Gastroesophageal sphincter (tissue), 4 donors: ENCODE results near the gene ADGRG1. TPM values are rescaled to one million over a fixed set of nuclear protein-coding genes. Genes with fewer than 3 reads are reported as not detected.

Experiments
- ATAC-seq: fragments of 150-250 bp; one replicate; pipeline ENCODE4 v1.9.1; 2016; ENCODE audit warnings: mild to moderate bottlenecking, moderate library complexity
- H3K27ac ChIP-seq, 4 donors: fragments of 200-600 bp; sonication (generic) in 3 of 4; 1 replicate in 3 of 4; 2 replicates in 1 of 4; pipeline ENCODE4 v1.5.1; 2016 to 2019
- H3K27me3 ChIP-seq: fragments of 200-600 bp; sonication (generic); one replicate; pipeline ENCODE4 v1.5.1; 2019
- H3K36me3 ChIP-seq, 2 donors: fragments of 200-600 bp; sonication (generic); one replicate each; pipeline ENCODE4 v1.5.1; 2019; ENCODE audit warnings: control low read depth in 1 of 2
- H3K4me1 ChIP-seq, 3 donors: fragments of 200-600 bp; sonication (generic); 1 replicate in 2 of 3; 2 replicates in 1 of 3; pipeline ENCODE4 v1.5.1; 2016 to 2019; ENCODE audit warnings: control low read depth in 2 of 3
- H3K4me3 ChIP-seq, 2 donors: fragments of 200-600 bp; sonication (generic); one replicate each; pipeline ENCODE4 v1.5.1; 2019; ENCODE audit warnings: mild to moderate bottlenecking in 1 of 2, moderate library complexity in 1 of 2
- H3K9me3 ChIP-seq, 3 donors: fragments of 200-600 bp; sonication (generic); one replicate each; pipeline ENCODE4 v1.5.1; 2017 to 2019; ENCODE audit warnings: control low read depth in 2 of 3
- EP300 ChIP-seq: sonication (generic); formaldehyde crosslinking; IDR thresholded peaks from one replicate; pipeline ENCODE4 v1.6.1; 2017; ENCODE audit warnings: antibody characterized with exemption, mild to moderate bottlenecking
- POLR2A ChIP-seq, 2 donors: fragments of 450-650 bp; IDR thresholded peaks; one replicate each; pipeline ENCODE4 v1.6.1; 2017; ENCODE audit warnings: antibody characterized with exemption in 2 of 2, mild to moderate bottlenecking in 2 of 2, moderate library complexity in 1 of 2
- POLR2AphosphoS5 ChIP-seq: sonication (generic); formaldehyde crosslinking; IDR thresholded peaks from one replicate; pipeline ENCODE4 v1.6.1; 2017; ENCODE audit warnings: antibody characterized with exemption
- WGBS, 2 donors: methylation state at CpG; one replicate each; pipeline ENCODE4 v1.1.5; 2018; ENCODE audit warnings: low coverage in 1 of 2; 5-methylcytosine and 5-hydroxymethylcytosine counted together
- total RNA-seq, 4 donors: library from RNA; depleted of rRNA; stranded (reverse); fragments of >200 nt; gene quantifications; one replicate each; pipeline ENCODE4 v1.1.0, GENCODE V29; 2016
- TF ChIP-seq, protein P1 (sequence below), 4 experiments: fragments of 200-600 bp in 2 of 4; fragments of 450-650 bp in 2 of 4; sonication (generic) in 1 of 4; IDR thresholded peaks; one replicate each; pipeline ENCODE4 v1.5.1; 2017 to 2019; ENCODE audit warnings: antibody characterized with exemption in 4 of 4, mild to moderate bottlenecking in 2 of 4, moderate library complexity in 2 of 4

Gene ADGRG1
- total RNA-seq, 4 donors from 2014 or later = 7.0 to 20.1 (median 12.6) TPM

DNA sequence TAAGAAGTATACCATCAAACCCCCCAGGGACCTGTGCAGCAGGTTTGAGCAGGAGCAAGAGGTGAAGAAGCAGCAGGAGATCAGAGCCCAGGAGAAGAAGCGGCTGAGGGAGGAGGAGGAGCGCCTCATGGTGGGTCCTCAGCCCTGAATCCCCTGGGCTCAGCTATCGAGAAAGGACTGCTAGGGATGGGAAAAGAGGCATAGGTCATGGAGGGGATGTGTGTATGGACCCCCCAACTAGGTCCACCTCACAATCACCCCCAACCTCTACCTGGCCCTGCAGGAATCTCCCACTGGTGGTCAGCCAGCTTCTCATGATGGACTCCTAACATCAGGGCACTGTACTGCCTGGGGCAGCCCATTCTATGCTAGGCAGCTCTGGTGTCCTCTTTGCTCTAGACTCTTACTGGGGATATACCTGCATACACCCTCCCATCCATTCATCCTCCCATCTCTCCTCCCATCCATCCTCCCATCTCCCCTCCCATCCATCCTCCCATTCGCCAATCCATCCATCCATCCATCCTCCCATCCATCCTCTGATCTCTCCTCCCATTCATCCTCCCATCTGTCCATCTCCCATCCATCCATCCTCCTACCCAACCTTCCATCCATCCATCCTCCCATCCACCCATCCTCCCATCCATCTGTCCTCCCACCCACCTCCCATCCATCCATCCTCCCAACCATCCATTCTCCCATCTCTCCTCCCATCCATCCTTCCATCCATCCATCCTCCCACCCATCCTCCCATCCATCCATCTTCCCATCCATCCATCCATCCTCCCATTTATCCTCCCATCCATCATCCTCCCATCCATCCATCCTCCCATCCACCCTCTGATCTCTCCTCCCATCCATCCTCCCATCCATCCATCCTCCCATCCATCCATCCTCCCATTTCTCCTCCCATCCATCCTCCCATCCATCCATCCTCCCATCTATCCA, 76.7 kb downstream of the ADGRG1 start:
- Histone ChIP-seq H3K9me3 (no peaks in the 10 kb centered on the region), H3K27ac (no peak overlapping the region), H3K4me3 (no peak overlapping the region), H3K4me1 (no peaks in the 10 kb centered on the region), H3K27me3 (peaks cover 8% of the 10 kb centered on the region), H3K36me3 (no peaks in the 10 kb centered on the region)
- WGBS, 2 donors = 78 to 92% methylated on average over 2 to 4 of the region's 4 CpGs
- no peak for TF ChIP-seq POLR2AphosphoS5
- TF ChIP-seq POLR2A (IDR thresholded peaks at IDR 0.05) = no peak
- TF ChIP-seq, protein P1, sequence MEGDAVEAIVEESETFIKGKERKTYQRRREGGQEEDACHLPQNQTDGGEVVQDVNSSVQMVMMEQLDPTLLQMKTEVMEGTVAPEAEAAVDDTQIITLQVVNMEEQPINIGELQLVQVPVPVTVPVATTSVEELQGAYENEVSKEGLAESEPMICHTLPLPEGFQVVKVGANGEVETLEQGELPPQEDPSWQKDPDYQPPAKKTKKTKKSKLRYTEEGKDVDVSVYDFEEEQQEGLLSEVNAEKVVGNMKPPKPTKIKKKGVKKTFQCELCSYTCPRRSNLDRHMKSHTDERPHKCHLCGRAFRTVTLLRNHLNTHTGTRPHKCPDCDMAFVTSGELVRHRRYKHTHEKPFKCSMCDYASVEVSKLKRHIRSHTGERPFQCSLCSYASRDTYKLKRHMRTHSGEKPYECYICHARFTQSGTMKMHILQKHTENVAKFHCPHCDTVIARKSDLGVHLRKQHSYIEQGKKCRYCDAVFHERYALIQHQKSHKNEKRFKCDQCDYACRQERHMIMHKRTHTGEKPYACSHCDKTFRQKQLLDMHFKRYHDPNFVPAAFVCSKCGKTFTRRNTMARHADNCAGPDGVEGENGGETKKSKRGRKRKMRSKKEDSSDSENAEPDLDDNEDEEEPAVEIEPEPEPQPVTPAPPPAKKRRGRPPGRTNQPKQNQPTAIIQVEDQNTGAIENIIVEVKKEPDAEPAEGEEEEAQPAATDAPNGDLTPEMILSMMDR (IDR thresholded peaks at IDR 0.05) = no peak
- TF ChIP-seq EP300 = no peak
- no peak for ATAC-seq

GRCh38 chr16:57706717-57707116, 78.3 kb downstream of the ADGRG1 start:
- ATAC-seq = no peak
- Histone ChIP-seq H3K4me3 (no peak overlapping the region), H3K27me3 (peaks cover 8% of the 10 kb centered on the region), H3K4me1 (no peaks in the 10 kb centered on the region), H3K9me3 (no peaks in the 10 kb centered on the region), H3K27ac (no peak overlapping the region), H3K36me3 (no peaks in the 10 kb centered on the region)
- 86% methylated on average over 1 of the region's 1 CpG; no CpG with 5 or more reads in 1 of the 2 donors for WGBS, 2 donors
- TF ChIP-seq EP300 (no peak), POLR2A (IDR thresholded peaks at IDR 0.05) (no peak), POLR2AphosphoS5 (no peak)
- TF ChIP-seq, protein P1 (IDR thresholded peaks at IDR 0.05) = no peak

GRCh38 chr16:57707331-57707730, 78.9 kb downstream of the ADGRG1 start:
- WGBS, 2 donors = 88 to 100% methylated on average over 1 to 5 of the region's 11 CpGs
- Histone ChIP-seq H3K4me3 (no peak overlapping the region), H3K4me1 (no peaks in the 10 kb centered on the region), H3K27me3 (peaks cover 8% of the 10 kb centered on the region), H3K27ac (no peak overlapping the region), H3K36me3 (no peaks in the 10 kb centered on the region), H3K9me3 (no peaks in the 10 kb centered on the region)
- ATAC-seq = no peak
- TF ChIP-seq, protein P1 (IDR thresholded peaks at IDR 0.05) = no peak
- TF ChIP-seq POLR2AphosphoS5 (no peak), EP300 (no peak), POLR2A (IDR thresholded peaks at IDR 0.05) (no peak)

GRCh38 chr16:57708168-57708567, 79.7 kb downstream of the ADGRG1 start:
- TF ChIP-seq, protein P1 (IDR thresholded peaks at IDR 0.05) = no peak
- TF ChIP-seq POLR2AphosphoS5 (no peak), POLR2A (IDR thresholded peaks at IDR 0.05) (no peak), EP300 (no peak)
- Histone ChIP-seq H3K27me3 (peaks cover 8% of the 10 kb centered on the region), H3K4me1 (no peaks in the 10 kb centered on the region), H3K4me3 (no peak overlapping the region), H3K9me3 (no peaks in the 10 kb centered on the region), H3K36me3 (no peaks in the 10 kb centered on the region), H3K27ac (no peak overlapping the region)
- 86 to 89% methylated on average over 2 to 3 of the region's 3 CpGs for WGBS, 2 donors
- ATAC-seq = no peak

DNA sequence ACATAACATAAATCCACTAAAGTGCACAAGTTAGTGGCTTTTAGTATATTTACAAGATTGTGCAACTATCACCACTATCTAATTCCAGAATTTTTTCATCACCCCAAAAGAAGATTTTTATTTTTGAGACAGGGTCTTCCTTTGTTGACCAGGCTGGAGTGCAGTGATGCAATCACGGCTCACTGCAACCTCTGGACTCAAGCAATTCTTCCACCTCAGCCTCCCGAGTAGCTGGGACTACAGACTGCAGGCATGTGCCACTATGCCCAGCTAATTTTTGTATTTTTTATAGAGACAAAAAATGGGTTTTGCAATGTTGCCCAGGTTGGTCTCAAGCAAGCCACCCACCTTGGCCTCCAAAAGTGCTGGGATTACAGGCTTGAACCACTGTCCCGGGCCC, 81.2 kb downstream of the ADGRG1 start:
- Histone ChIP-seq H3K27me3 (peaks cover 8% of the 10 kb centered on the region), H3K36me3 (no peaks in the 10 kb centered on the region), H3K4me3 (no peak overlapping the region), H3K27ac (no peak overlapping the region), H3K9me3 (no peaks in the 10 kb centered on the region), H3K4me1 (no peaks in the 10 kb centered on the region)
- ATAC-seq = no peak
- TF ChIP-seq POLR2A (IDR thresholded peaks at IDR 0.05) (no peak), POLR2AphosphoS5 (no peak), EP300 (no peak)
- TF ChIP-seq, protein P1 (IDR thresholded peaks at IDR 0.05) = no peak
- WGBS, 2 donors = 89 to 95% methylated on average over 3 of the region's 3 CpGs
